ENCODE measurements around the gene MLXIP. TPM values are rescaled to one million over a fixed set of nuclear protein-coding genes. Genes with fewer than 3 reads are reported as not detected.

The MLXIP gene
- total and polyA plus RNA-seq, 9 of the 15 experiments (the other 6 are each of a cell fraction or from before 2014, with no cell fraction given), result 2.2 to 66.3 (median 18.1) TPM

- TF ChIP-seq SMARCE1 (IDR thresholded peaks at IDR 0.05) (no peak), BCL6 (CRISPR knock-in tag; IDR thresholded peaks at IDR 0.05) (no peak)
Observed at GRCh38 chr12:122046145-122046544, 32.4 kb upstream of the MLXIP start (continued).

GRCh38 chr12:122048151-122048550 is 30.4 kb upstream of the MLXIP start:
- H3K79me2 ChIP-seq (ENCODE audit: control insufficient read depth, insufficient read depth, low read length), result no peaks in the 10 kb centered on the region
- H2AFZ ChIP-seq (ENCODE audit: low read depth, low read length), result no peak overlapping the region
- H3K9me1 ChIP-seq (ENCODE audit: control insufficient read depth, insufficient read depth, low read length), result no peaks in the 10 kb centered on the region
- intact Hi-C loops (cut with micrococcal nuclease) (no loop called here), in situ Hi-C loops (cut with MboI) (no loop called here)
- no peak for FAIRE-seq
- ChIA-PET POLR2A (interaction anchor here (0.5 to 0.7 kb wide), 3 partner anchors 17 to 35 kb away, joined by 3 read pairs; no protein-coding TSS in a partner anchor), CTCF (ENCODE audit: low intra/inter-chr PET ratio) (interaction anchor here (0.6 kb wide), 1 partner anchor 127 kb away, joined by 3 read pairs; no protein-coding TSS in a partner anchor)
- H3K4me2 ChIP-seq (ENCODE audit: insufficient read depth, low read length), result no peak overlapping the region
- H4K20me1 ChIP-seq (replicated peaks; ENCODE audit: control insufficient read depth, insufficient read depth, low read length), result no peaks in the 10 kb centered on the region
- no peak overlapping the region for H3K9ac ChIP-seq (ENCODE audit: insufficient read depth in 1 of 2, low read depth in 2 of 2, low read length in 2 of 2)
- no TSS peak for BruUV-seq (replicated peaks)
- H3K4me3 ChIP-seq, result no peak overlapping the region
- WGBS (ENCODE audit: insufficient coverage, low coverage, missing lambda C conversion rate), result 94% methylated on average over 8 of the region's 8 CpGs
- H3K36me3 ChIP-seq (ENCODE audit: control insufficient read depth, insufficient read depth, low read length), result peaks cover 34% of the 10 kb centered on the region; the same call in 2 of the 3 replicates
- DNase-seq (ENCODE audit: extremely low read depth in 1 of 4, low spot score in 3 of 4), result no peak
- H3K4me1 ChIP-seq (replicated peaks in 1 of 2; ENCODE audit: control insufficient read depth in 2 of 2, insufficient read depth in 2 of 2, low read length in 2 of 2), result peaks cover 0 to 6% of the 10 kb centered on the region in 2 experiments; a peak in 3 of 5 replicates
- ATAC-seq, result no peak
- no peaks in the 10 kb centered on the region for H3K9me3 ChIP-seq (replicated peaks; ENCODE audit: control insufficient read depth, insufficient read depth, low read depth, low read length)
- TF ChIP-seq NFE2 (IDR thresholded peaks at IDR 0.05; ENCODE audit: low read depth) (no peak), ZNF561 (CRISPR knock-in tag; conservative IDR thresholded peaks at IDR 0.05) (no peak), ZNF584 (CRISPR knock-in tag; IDR thresholded peaks at IDR 0.05; ENCODE audit: low read depth) (no peak), PCBP1 (IDR thresholded peaks at IDR 0.05; ENCODE audit: low read depth, low read length, poor library complexity, severe bottlenecking) (no peak), CREB1 (IDR thresholded peaks at IDR 0.05) (no peak), CREB1 (CRISPR knock-in tag; IDR thresholded peaks at IDR 0.05) (no peak), NEUROD1 (IDR thresholded peaks at IDR 0.05; ENCODE audit: borderline replicate concordance, low read depth, low read length, partially characterized antibody) (no peak), ZNF24 (IDR thresholded peaks at IDR 0.05) (no peak), MEIS2 (IDR thresholded peaks at IDR 0.05; ENCODE audit: partially characterized antibody) (no peak), STAT5B (CRISPR knock-in tag; IDR thresholded peaks at IDR 0.05) (no peak), PHB2 (IDR thresholded peaks at IDR 0.05; ENCODE audit: low read depth) (no peak), SAP30 (IDR thresholded peaks at IDR 0.05; ENCODE audit: borderline replicate concordance, insufficient read depth, low read depth, low read length, poor library complexity, severe bottlenecking) (no peak), GTF2A2 (tag; IDR thresholded peaks at IDR 0.05) (no peak), ATF4 (CRISPR knock-in tag; IDR thresholded peaks at IDR 0.05) (no peak), FOXO4 (CRISPR knock-in tag; IDR thresholded peaks at IDR 0.05) (no peak), FOXP1 (CRISPR knock-in tag; IDR thresholded peaks at IDR 0.05) (no peak), TCF15 (CRISPR knock-in tag; IDR thresholded peaks at IDR 0.05) (no peak), FIP1L1 (IDR thresholded peaks at IDR 0.05; ENCODE audit: low read depth, low read length, poor library complexity, severe bottlenecking) (no peak), EZH2 (IDR thresholded peaks at IDR 0.05; ENCODE audit: borderline replicate concordance, low read depth, low read length) (no peak), MTF1 (CRISPR knock-in tag; IDR thresholded peaks at IDR 0.05; ENCODE audit: borderline replicate concordance) (no peak)
- H3K27ac ChIP-seq (ENCODE audit: extremely low read depth, low read depth, low read length), result no peak overlapping the region
- no peaks in the 10 kb centered on the region for H3K27me3 ChIP-seq (ENCODE audit: control insufficient read depth in 2 of 2, insufficient read depth in 2 of 2, low read length in 2 of 2)

Measured in K562 (cell line).